Neuronal stem cell (in vitro differentiated cells): Measurements from ENCODE around the gene FIP1L1.
"Not testable (repeated sequence)": the region's sequence is repeated elsewhere in the genome, so short reads cannot be mapped to it uniquely, and the experiment has no call there.

Experiments used
- DNase-seq: peaks from one replicate; pipeline ENCODE4 v3.0.0-alpha.2; 2013; ENCODE audit warnings: low spot score
- H2AFZ ChIP-seq: one replicate; pipeline ENCODE4 v1.6.1; 2013; ENCODE audit warnings: mild to moderate bottlenecking, low read length, inconsistent platforms
- H2AK5ac ChIP-seq: 2 replicates; pipeline ENCODE4 v1.6.1; 2013; ENCODE audit warnings: low read depth, mild to moderate bottlenecking, inconsistent platforms, low read length, moderate library complexity, mixed read lengths
- H2BK120ac ChIP-seq: 2 replicates; pipeline ENCODE4 v1.6.1; 2013; ENCODE audit warnings: low read depth, mild to moderate bottlenecking, inconsistent platforms, low read length, moderate library complexity, mixed read lengths
- H2BK12ac ChIP-seq: one replicate; pipeline ENCODE4 v1.6.1; 2013; ENCODE audit warnings: low read length, inconsistent platforms
- H2BK15ac ChIP-seq: 2 replicates; pipeline ENCODE4 v1.6.1; 2013; ENCODE audit warnings: mild to moderate bottlenecking, low read length, inconsistent platforms, mixed read lengths
- H2BK5ac ChIP-seq: one replicate; pipeline ENCODE4 v1.6.1; 2013; ENCODE audit warnings: inconsistent platforms, mild to moderate bottlenecking, low read length, moderate library complexity
- H3K14ac ChIP-seq: one replicate; pipeline ENCODE4 v1.6.1; 2013; ENCODE audit warnings: low read length, inconsistent platforms
- H3K18ac ChIP-seq: 2 replicates; pipeline ENCODE4 v1.6.1; 2013; ENCODE audit warnings: low read length, inconsistent platforms
- H3K23ac ChIP-seq: 2 replicates; pipeline ENCODE4 v1.6.1; 2013; ENCODE audit warnings: low read depth, mild to moderate bottlenecking, mixed read lengths, low read length, inconsistent platforms; ENCODE audit not compliant: poor library complexity
- H3K27ac ChIP-seq: replicated peaks from 3 replicates; pipeline ENCODE4 v1.5.1; 2013; ENCODE audit warnings: low read length, inconsistent platforms
- H3K27me3 ChIP-seq, 3 experiments: 2 replicates each; pipeline ENCODE4 v1.6.1; 2013; ENCODE audit warnings: low read length in 3 of 3, mild to moderate bottlenecking in 2 of 3, inconsistent platforms in 1 of 3, low read depth in 1 of 3, mixed read lengths in 1 of 3, moderate library complexity in 1 of 3; ENCODE audit not compliant: control insufficient read depth in 3 of 3, insufficient read depth in 3 of 3
- H3K36me3 ChIP-seq, 2 donors: replicated peaks in 1 of 2; 2 replicates each; pipeline ENCODE4 v1.6.1; 2013; ENCODE audit warnings: low read length in 2 of 2; ENCODE audit not compliant: control insufficient read depth in 2 of 2, insufficient read depth in 2 of 2
- H3K4ac ChIP-seq: 2 replicates; pipeline ENCODE4 v1.6.1; 2013; ENCODE audit warnings: inconsistent platforms, mild to moderate bottlenecking, low read length, moderate library complexity
- H3K4me1 ChIP-seq, 2 donors: 1 replicate in 1 of 2; 2 replicates in 1 of 2; pipeline ENCODE4 v1.6.1; 2013; ENCODE audit warnings: low read length in 2 of 2, low read depth in 1 of 2; ENCODE audit not compliant: control insufficient read depth in 2 of 2, insufficient read depth in 1 of 2
- H3K4me2 ChIP-seq: one replicate; pipeline ENCODE4 v1.6.1; 2013; ENCODE audit warnings: mild to moderate bottlenecking, low read length, inconsistent platforms; ENCODE audit not compliant: insufficient read depth, poor library complexity, severe bottlenecking
- H3K4me3 ChIP-seq, 2 donors: 2 replicates each; pipeline ENCODE4 v1.5.1; 2013; ENCODE audit warnings: low read length in 2 of 2, mild to moderate bottlenecking in 2 of 2, inconsistent platforms in 1 of 2, moderate library complexity in 1 of 2
- H3K79me1 ChIP-seq: one replicate; pipeline ENCODE4 v1.6.1; 2013; ENCODE audit warnings: low read depth, mild to moderate bottlenecking, inconsistent platforms, low read length, moderate library complexity
- H3K9ac ChIP-seq: one replicate; pipeline ENCODE4 v1.6.1; 2013; ENCODE audit warnings: mild to moderate bottlenecking, low read depth, low read length, inconsistent platforms; ENCODE audit not compliant: poor library complexity
- H3K9me3 ChIP-seq, 2 donors: replicated peaks in 1 of 2; 2 replicates each; pipeline versions ENCODE3 to v1.6.1; 2013; ENCODE audit warnings: low read length in 2 of 2, mild to moderate bottlenecking in 2 of 2, inconsistent platforms in 1 of 2, low read depth in 1 of 2, mixed read lengths in 1 of 2, moderate library complexity in 1 of 2; ENCODE audit not compliant: control insufficient read depth in 2 of 2, insufficient read depth in 1 of 2
- H4K8ac ChIP-seq: one replicate; pipeline ENCODE4 v1.6.1; 2013; ENCODE audit warnings: low read depth, mild to moderate bottlenecking, inconsistent platforms, low read length, moderate library complexity
- H4K91ac ChIP-seq: one replicate; pipeline ENCODE4 v1.6.1; 2013; ENCODE audit warnings: low read length, low read depth, mild to moderate bottlenecking, inconsistent platforms; ENCODE audit not compliant: poor library complexity
- WGBS, 2 donors: extraction: QIAGEN DNeasy Blood & Tissue Kit; methylation state at CpG; one replicate each; pipeline ENCODE4 v1.1.7; 2013; ENCODE audit warnings: missing lambda C conversion rate in 2 of 2, mixed read lengths in 1 of 2; ENCODE audit not compliant: insufficient read length in 2 of 2, insufficient replicate concordance in 1 of 2; ENCODE audit errors: extremely low coverage in 2 of 2; 5-methylcytosine and 5-hydroxymethylcytosine counted together

FIP1L1 gene

GRCh38 chr4:53463340-53463739 lies 85.9 kb downstream of the FIP1L1 start:
- Histone ChIP-seq H3K18ac (no peak overlapping the region), H3K4me1 (no peaks in the 10 kb centered on the region)
- DNase-seq: no peak

GRCh38 chr4:53465281-53465680 lies 87.8 kb downstream of the FIP1L1 start:
- Histone ChIP-seq H3K27me3 (no peaks in the 10 kb centered on the region), H2BK5ac (no peak overlapping the region), H3K23ac (no peak overlapping the region), H3K4ac (no peak overlapping the region), H2AFZ (no peak overlapping the region), H3K4me1 (no peaks in the 10 kb centered on the region), H4K8ac (no peak overlapping the region), H3K4me3 (no peak overlapping the region), H3K9me3 (peaks cover 0 to 1% of the 10 kb centered on the region in 2 donors), H3K36me3 (peaks cover 0 to 31% of the 10 kb centered on the region in 2 donors), H3K18ac (no peak overlapping the region), H2AK5ac (no peak overlapping the region), H3K27ac (no peak overlapping the region), H2BK12ac (no peak overlapping the region), H2BK15ac (no peak overlapping the region), H3K9ac (no peak overlapping the region), H2BK120ac (no peak overlapping the region), H3K4me2 (no peak overlapping the region), H4K91ac (no peak overlapping the region), H3K79me1 (no peaks in the 10 kb centered on the region), H3K14ac (no peak overlapping the region)
- DNase-seq: no peak
- WGBS, 2 donors: no CpG with 5 or more reads among the region's 2 CpGs

More at GRCh38 chr4:53463340-53463739, 85.9 kb downstream of the FIP1L1 start:
- Histone ChIP-seq H3K9me3 (peaks cover 0 to 1% of the 10 kb centered on the region in 2 donors), H2AFZ (no peak overlapping the region), H4K8ac (no peak overlapping the region), H3K4me2 (no peak overlapping the region), H3K27ac (no peak overlapping the region), H4K91ac (no peak overlapping the region), H2BK15ac (no peak overlapping the region), H3K23ac (no peak overlapping the region), H3K4ac (no peak overlapping the region), H3K79me1 (no peaks in the 10 kb centered on the region), H2AK5ac (no peak overlapping the region), H2BK5ac (no peak overlapping the region), H3K36me3 (peaks cover 0 to 51% of the 10 kb centered on the region in 2 donors), H3K14ac (no peak overlapping the region), H3K4me3 (no peak overlapping the region), H2BK120ac (no peak overlapping the region), H3K27me3 (no peaks in the 10 kb centered on the region), H2BK12ac (no peak overlapping the region), H3K9ac (no peak overlapping the region)
- no CpG with 5 or more reads among the region's 5 CpGs for WGBS, 2 donors

- H2BK120ac ChIP-seq: no peak overlapping the region
- no peak for DNase-seq
- H3K23ac ChIP-seq: no peak overlapping the region
- H2AK5ac ChIP-seq: no peak overlapping the region
- H3K9ac ChIP-seq: no peak overlapping the region
- no peak overlapping the region for H3K4me3 ChIP-seq
- no peaks in the 10 kb centered on the region for H3K4me1 ChIP-seq
- no peak overlapping the region for H2BK12ac ChIP-seq
- H4K91ac ChIP-seq: no peak overlapping the region
- no peaks in the 10 kb centered on the region for H3K27me3 ChIP-seq
- H3K14ac ChIP-seq: no peak overlapping the region
- no peak overlapping the region for H2AFZ ChIP-seq
- H2BK5ac ChIP-seq: no peak overlapping the region
- H3K18ac ChIP-seq: no peak overlapping the region
- H3K79me1 ChIP-seq: no peaks in the 10 kb centered on the region
- peaks cover 0 to 1% of the 10 kb centered on the region in 2 donors for H3K9me3 ChIP-seq
- no peak overlapping the region for H3K4me2 ChIP-seq
- H4K8ac ChIP-seq: no peak overlapping the region
- H3K27ac ChIP-seq: no peak overlapping the region
- H3K4ac ChIP-seq: no peak overlapping the region
- peaks cover 0 to 25% of the 10 kb centered on the region in 2 donors for H3K36me3 ChIP-seq
- no peak overlapping the region for H2BK15ac ChIP-seq
Observed at GRCh38 chr4:53465891-53466290, 88.5 kb downstream of the FIP1L1 start.

GRCh38 chr4:53466576-53466975 lies 89.1 kb downstream of the FIP1L1 start:
- H4K91ac ChIP-seq, H3K27me3 ChIP-seq, H3K18ac ChIP-seq, H3K14ac ChIP-seq, H2BK15ac ChIP-seq, H2BK12ac ChIP-seq, DNase-seq, H3K79me1 ChIP-seq, H3K4me1 ChIP-seq, H3K4me2 ChIP-seq, H3K27ac ChIP-seq, H3K4me3 ChIP-seq, H4K8ac ChIP-seq, H2BK5ac ChIP-seq, H2BK120ac ChIP-seq, H2AFZ ChIP-seq, H3K23ac ChIP-seq, H3K9me3 ChIP-seq, H3K9ac ChIP-seq, H3K4ac ChIP-seq, H2AK5ac ChIP-seq: not testable (repeated sequence)
- whole genome bisulfite sequencing, 2 donors: no CpG with 5 or more reads among the region's 6 CpGs
- H3K36me3 ChIP-seq: peaks cover 0 to 19% of the 10 kb centered on the region in 2 donors
